Glomerular visceral epithelial cell (primary cell): ENCODE results near the gene MRPL55.

Experiments used
- DNase-seq: peaks from one replicate; pipeline ENCODE4 v3.0.0-alpha.2; 2016; ENCODE audit errors: extremely low spot score

Gene MRPL55

GRCh38 chr1:228071839-228072657 is 37.1 kb downstream of the MRPL55 start:
- DNase-seq: no peak

GRCh38 chr1:228070851-228071250 is 38.2 kb downstream of the MRPL55 start:
- DNase-seq: no peak

- no peak for DNase-seq
Observed at GRCh38 chr1:228070173-228070572, 38.9 kb downstream of the MRPL55 start.

- no peak for DNase-seq
Observed at GRCh38 chr1:228068359-228068758, 40.7 kb downstream of the MRPL55 start.

GRCh38 chr1:228066891-228067654 is 42.0 kb downstream of the MRPL55 start:
- no peak for DNase-seq

- DNase-seq: no peak
Observed at GRCh38 chr1:228066416-228066815, 42.7 kb downstream of the MRPL55 start.

- DNase-seq: no peak
Observed at GRCh38 chr1:228065543-228066347, 43.4 kb downstream of the MRPL55 start.

- no peak for DNase-seq
Observed at GRCh38 chr1:228064741-228065542, 44.2 kb downstream of the MRPL55 start.

- DNase-seq: no peak
Observed at GRCh38 chr1:228064296-228064695, 44.8 kb downstream of the MRPL55 start.

GRCh38 chr1:228063251-228064191 is 45.6 kb downstream of the MRPL55 start:
- no peak for DNase-seq

- no peak for DNase-seq
Observed at GRCh38 chr1:228062812-228063211, 46.3 kb downstream of the MRPL55 start.

GRCh38 chr1:228062085-228062791 is 46.9 kb downstream of the MRPL55 start:
- no peak for DNase-seq

GRCh38 chr1:228061411-228062084 is 47.6 kb downstream of the MRPL55 start:
- DNase-seq: no peak

GRCh38 chr1:228060458-228061190 is 48.5 kb downstream of the MRPL55 start:
- DNase-seq: no peak

- peak; percentile 39 for DNase-seq
Observed at GRCh38 chr1:228059634-228060457, 49.3 kb downstream of the MRPL55 start.

GRCh38 chr1:228058949-228059633 is 50.0 kb downstream of the MRPL55 start:
- no peak for DNase-seq
